ENCODE results near the gene DAPK2. TPM values are rescaled to one million over a fixed set of nuclear protein-coding genes. Genes with fewer than 3 reads are reported as not detected.

DAPK2 gene
- 0.19 and 3.3 TPM in 2 replicates for total RNA-seq (2014; rRNA removed; shearing (Covaris generic))

GRCh38 chr15:64046421-64047153, at the start of gene DAPK2:
TSS of gene DAPK2 (minus strand) at chr15:64046485. CDS start at chr15:64040261, 6,224 bp downstream.

GRCh38 chr15:64093627-64094417, 47.5 kb upstream of the DAPK2 start, which contains the start of gene CIAO2A:
TSS of gene CIAO2A (minus strand) at chr15:64093838. CDS start at chr15:64093768, 70 bp downstream.

Small RNAs within 50 kb of the gene (small RNA-seq; reads per million reads assigned to genes)
- gene AC015914.2 (not detected), gene MIR422A (not detected)

Other genes with a start within 250 kb of the DAPK2 start
- gene HERC1, start 212.5 kb downstream of the DAPK2 start, total RNA-seq (2014; rRNA removed; shearing (Covaris generic)) = 57.5 and 67.2 TPM in 2 replicates
- gene CIAO2A, start 47.4 kb upstream of the DAPK2 start, total RNA-seq (2014; rRNA removed; shearing (Covaris generic)) = 109 and 143 TPM in 2 replicates
- gene SNX1, start 49.5 kb upstream of the DAPK2 start, total RNA-seq (2014; rRNA removed; shearing (Covaris generic)) = 49.9 and 62.0 TPM in 2 replicates
- 0.88 and 1.9 TPM in 2 replicates for gene SNX22, start 105.2 kb upstream of the DAPK2 start, total RNA-seq (2014; rRNA removed; shearing (Covaris generic))
- gene PPIB, start 116.5 kb upstream of the DAPK2 start, total RNA-seq (2014; rRNA removed; shearing (Covaris generic)) = 561 and 605 TPM in 2 replicates

Measured in A375 (cell line).